ENCODE results near the gene IMMP2L.

DNA sequence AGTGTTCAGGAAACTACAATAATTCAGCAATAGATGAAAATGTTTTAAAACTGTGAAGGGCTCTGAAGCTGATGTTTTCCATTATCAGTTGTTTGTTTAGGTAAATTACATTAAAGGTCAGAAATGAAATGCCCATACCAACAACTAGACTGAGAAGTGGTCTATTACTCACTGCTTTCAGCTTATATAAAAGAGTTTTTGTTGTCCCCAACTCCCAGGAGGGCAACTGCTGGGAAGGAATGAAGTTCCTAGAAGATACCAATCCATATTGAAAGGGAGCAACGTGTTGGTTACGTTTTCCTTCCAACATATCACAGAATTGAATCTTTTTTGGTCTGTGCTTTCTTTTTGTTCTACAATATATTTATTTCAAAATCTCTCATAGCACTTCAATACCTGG, 802.0 kb downstream of the IMMP2L start:
- TF ChIP-seq, protein P1, sequence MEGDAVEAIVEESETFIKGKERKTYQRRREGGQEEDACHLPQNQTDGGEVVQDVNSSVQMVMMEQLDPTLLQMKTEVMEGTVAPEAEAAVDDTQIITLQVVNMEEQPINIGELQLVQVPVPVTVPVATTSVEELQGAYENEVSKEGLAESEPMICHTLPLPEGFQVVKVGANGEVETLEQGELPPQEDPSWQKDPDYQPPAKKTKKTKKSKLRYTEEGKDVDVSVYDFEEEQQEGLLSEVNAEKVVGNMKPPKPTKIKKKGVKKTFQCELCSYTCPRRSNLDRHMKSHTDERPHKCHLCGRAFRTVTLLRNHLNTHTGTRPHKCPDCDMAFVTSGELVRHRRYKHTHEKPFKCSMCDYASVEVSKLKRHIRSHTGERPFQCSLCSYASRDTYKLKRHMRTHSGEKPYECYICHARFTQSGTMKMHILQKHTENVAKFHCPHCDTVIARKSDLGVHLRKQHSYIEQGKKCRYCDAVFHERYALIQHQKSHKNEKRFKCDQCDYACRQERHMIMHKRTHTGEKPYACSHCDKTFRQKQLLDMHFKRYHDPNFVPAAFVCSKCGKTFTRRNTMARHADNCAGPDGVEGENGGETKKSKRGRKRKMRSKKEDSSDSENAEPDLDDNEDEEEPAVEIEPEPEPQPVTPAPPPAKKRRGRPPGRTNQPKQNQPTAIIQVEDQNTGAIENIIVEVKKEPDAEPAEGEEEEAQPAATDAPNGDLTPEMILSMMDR (IDR thresholded peaks at IDR 0.05), result no peak
- no peak for TF ChIP-seq POLR2A (IDR thresholded peaks at IDR 0.05)

Measured in body of pancreas (tissue), 4 donors.